ENCODE results near the gene TBPL1. TPM values are rescaled to one million over a fixed set of nuclear protein-coding genes. Genes with fewer than 3 reads are reported as not detected.

Gene TBPL1
- total RNA-seq, 1 donor from 2014 or later, result 18.7 TPM

DNA sequence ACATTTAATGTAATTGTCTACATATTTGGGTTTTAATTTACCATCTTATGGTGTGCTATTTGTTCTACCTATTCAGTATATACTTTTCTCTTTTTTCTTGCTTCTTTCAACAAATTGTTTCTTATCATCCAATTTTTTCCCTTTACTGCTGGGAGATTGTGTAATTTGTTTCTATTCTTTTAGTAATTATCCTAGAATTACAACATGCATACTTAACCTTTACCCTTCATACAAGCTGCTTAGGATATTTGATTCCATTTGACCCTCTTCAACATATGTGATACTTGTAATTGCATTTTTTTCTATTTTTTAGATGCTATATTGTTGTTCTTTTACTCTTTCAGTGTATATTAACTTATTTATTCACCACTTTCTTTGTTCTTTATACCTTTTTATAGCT lies 15.1 kb upstream of the TBPL1 start:
- TF ChIP-seq, protein P1, sequence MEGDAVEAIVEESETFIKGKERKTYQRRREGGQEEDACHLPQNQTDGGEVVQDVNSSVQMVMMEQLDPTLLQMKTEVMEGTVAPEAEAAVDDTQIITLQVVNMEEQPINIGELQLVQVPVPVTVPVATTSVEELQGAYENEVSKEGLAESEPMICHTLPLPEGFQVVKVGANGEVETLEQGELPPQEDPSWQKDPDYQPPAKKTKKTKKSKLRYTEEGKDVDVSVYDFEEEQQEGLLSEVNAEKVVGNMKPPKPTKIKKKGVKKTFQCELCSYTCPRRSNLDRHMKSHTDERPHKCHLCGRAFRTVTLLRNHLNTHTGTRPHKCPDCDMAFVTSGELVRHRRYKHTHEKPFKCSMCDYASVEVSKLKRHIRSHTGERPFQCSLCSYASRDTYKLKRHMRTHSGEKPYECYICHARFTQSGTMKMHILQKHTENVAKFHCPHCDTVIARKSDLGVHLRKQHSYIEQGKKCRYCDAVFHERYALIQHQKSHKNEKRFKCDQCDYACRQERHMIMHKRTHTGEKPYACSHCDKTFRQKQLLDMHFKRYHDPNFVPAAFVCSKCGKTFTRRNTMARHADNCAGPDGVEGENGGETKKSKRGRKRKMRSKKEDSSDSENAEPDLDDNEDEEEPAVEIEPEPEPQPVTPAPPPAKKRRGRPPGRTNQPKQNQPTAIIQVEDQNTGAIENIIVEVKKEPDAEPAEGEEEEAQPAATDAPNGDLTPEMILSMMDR (IDR thresholded peaks at IDR 0.05), result no peak
- Histone ChIP-seq H3K36me3 (no peaks in the 10 kb centered on the region), H3K4me1 (no peaks in the 10 kb centered on the region), H3K27me3 (no peaks in the 10 kb centered on the region), H3K4me3 (no peak overlapping the region), H3K27ac (no peak overlapping the region), H3K9me3 (no peaks in the 10 kb centered on the region)
- intact Hi-C loops (cut with DNase I), result no loop called here
- ATAC-seq, result no peak
- no peak for DNase-seq

DNA sequence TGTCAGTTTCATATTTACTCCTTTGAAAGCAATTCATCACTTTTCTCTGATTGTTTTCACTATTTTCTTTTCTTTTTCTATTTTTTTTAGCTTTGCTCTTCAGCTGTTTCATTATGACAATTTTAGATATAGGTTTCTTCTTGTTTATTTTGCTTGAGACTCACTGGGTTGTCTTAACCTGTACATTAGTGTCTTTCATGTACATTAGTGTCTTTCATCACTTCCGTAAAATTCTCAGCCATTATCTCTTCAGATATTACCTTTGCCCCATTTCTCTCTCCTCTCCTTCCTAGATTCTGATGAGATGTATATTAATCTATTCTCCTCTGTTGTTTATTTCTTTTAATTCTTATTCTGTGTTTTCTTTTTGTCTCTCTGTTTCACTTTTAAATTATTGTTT lies 14.5 kb upstream of the TBPL1 start:
- no peak for DNase-seq
- TF ChIP-seq, protein P1 (IDR thresholded peaks at IDR 0.05), result no peak
- Histone ChIP-seq H3K36me3 (no peaks in the 10 kb centered on the region), H3K27ac (no peak overlapping the region), H3K4me3 (no peak overlapping the region), H3K27me3 (no peaks in the 10 kb centered on the region), H3K9me3 (no peaks in the 10 kb centered on the region), H3K4me1 (no peaks in the 10 kb centered on the region)
- ATAC-seq, result no peak
- intact Hi-C loops (cut with DNase I), result no loop called here

DNA sequence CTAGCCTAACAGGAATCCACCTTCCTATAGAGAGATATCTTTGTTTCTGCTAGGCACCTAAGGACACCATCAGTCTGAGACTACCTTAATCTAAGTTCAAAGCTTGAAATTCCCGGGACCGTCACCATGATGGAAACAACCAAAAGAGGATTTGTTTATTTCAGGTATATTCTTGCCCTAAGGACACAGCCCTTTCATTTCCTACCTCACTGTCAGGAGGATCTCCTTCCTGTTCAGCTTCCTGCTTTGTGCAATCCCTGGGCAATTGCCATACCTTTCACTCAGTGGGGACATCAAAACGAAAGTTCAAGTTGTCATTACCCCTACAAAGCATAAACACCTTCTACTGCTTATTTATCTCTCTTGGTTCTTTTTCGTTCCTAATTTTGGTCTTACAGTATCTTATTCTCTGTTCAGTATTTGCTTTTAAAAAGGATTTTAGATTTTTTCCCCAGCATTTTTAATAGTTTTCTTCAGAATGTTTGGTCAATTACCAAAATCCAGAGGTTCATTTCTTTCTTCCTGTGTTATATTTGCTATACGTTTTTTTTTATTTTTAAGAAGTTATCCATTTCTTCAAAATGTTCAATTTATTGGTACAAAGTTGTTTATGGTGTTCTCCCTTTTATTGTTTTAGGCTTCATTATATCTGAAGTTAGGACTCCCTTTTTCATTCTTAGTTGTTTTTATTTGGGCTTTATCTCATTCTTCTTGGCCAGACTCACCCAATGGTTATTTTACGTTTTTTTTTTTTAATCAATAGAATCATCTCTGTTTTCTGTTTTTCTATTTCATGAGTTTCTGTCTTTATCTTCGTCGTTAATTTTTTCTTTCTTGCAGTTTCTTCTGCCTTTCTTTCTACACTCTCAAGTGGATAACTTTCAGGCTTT lies 13.0 kb upstream of the TBPL1 start:
- ATAC-seq (no peak), DNase-seq (no peak)
- Histone ChIP-seq H3K4me3 (no peak overlapping the region), H3K36me3 (no peaks in the 10 kb centered on the region), H3K9me3 (no peaks in the 10 kb centered on the region), H3K4me1 (no peaks in the 10 kb centered on the region), H3K27ac (no peak overlapping the region), H3K27me3 (no peaks in the 10 kb centered on the region)
- TF ChIP-seq, protein P1 (IDR thresholded peaks at IDR 0.05), result no peak
- intact Hi-C loops (cut with DNase I), result no loop called here

DNA sequence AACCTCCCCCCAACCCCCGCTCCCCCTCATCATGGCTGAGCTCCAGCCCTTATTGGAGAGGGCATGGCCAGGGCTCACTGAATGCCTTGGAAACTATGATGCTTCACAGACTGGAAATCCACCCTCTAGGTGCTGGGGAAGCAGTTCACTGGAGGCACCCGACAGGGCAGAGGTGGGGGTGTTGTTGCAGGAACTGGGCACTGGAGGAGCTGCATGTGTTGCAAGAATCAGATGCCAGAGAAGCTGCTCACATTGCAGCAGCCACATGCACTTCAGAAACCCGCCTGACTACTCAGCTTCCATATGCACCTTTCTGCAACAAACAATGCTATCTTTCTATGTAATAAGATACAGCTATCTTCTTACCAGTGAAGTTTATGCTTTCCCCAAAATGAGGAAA lies 7.9 kb upstream of the TBPL1 start:
- DNase-seq (no peak), ATAC-seq (no peak)
- intact Hi-C loops (cut with DNase I), result no loop called here
- TF ChIP-seq, protein P1 (IDR thresholded peaks at IDR 0.05), result no peak
- H3K27me3 ChIP-seq, result no peaks in the 10 kb centered on the region
- H3K36me3 ChIP-seq, result no peaks in the 10 kb centered on the region
- H3K27ac ChIP-seq, result no peak overlapping the region
- H3K4me3 ChIP-seq, result no peak overlapping the region
- no peaks in the 10 kb centered on the region for H3K9me3 ChIP-seq
- no peaks in the 10 kb centered on the region for H3K4me1 ChIP-seq

DNA sequence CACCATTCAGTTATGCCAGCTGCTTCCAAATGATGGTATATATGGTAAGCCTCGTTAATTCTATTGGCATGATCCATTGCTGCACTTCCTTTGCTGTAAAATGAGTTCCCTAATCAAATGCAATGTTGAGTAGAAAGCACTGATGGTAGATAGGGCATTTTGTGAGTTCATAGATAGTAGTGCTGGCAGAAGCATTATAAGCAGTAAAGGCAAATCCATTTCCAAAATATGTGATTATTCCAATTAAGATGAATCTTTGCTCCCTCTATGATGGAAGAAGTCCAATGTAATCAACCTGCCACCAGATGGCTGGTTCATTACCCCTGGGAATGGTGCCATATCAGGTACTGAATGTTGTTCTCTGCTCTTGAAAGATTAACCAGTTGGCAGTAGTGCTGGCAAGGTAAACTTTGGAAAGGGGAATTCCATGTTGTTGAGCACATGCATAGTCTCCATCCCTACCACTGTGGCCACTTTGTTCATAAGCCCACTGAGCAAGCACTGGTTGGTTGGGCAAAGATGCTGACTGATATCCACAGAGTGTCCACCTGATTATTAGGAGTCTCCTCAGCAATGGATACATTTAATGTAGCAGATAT lies 5.6 kb upstream of the TBPL1 start:
- Histone ChIP-seq H3K4me1 (no peaks in the 10 kb centered on the region), H3K4me3 (no peak overlapping the region), H3K9me3 (no peaks in the 10 kb centered on the region), H3K36me3 (no peaks in the 10 kb centered on the region), H3K27ac (no peak overlapping the region), H3K27me3 (no peaks in the 10 kb centered on the region)
- DNase-seq, result no peak
- ATAC-seq, result peak; percentile 53
- intact Hi-C loops (cut with DNase I), result no loop called here
- TF ChIP-seq, protein P1 (IDR thresholded peaks at IDR 0.05), result no peak
